Measurements from ENCODE around the gene TMEM156. TPM values are rescaled to one million over a fixed set of nuclear protein-coding genes. Genes with fewer than 3 reads are reported as not detected.

TMEM156 gene
- total RNA-seq, 6 experiments from 2014 or later, result 0.29 to 2.8 (median 1.2) TPM; not detected in 1

- H3K4me3 ChIP-seq, result no peak overlapping the region
- no peaks in the 10 kb centered on the region for H3K27me3 ChIP-seq
- TF ChIP-seq, protein P1, sequence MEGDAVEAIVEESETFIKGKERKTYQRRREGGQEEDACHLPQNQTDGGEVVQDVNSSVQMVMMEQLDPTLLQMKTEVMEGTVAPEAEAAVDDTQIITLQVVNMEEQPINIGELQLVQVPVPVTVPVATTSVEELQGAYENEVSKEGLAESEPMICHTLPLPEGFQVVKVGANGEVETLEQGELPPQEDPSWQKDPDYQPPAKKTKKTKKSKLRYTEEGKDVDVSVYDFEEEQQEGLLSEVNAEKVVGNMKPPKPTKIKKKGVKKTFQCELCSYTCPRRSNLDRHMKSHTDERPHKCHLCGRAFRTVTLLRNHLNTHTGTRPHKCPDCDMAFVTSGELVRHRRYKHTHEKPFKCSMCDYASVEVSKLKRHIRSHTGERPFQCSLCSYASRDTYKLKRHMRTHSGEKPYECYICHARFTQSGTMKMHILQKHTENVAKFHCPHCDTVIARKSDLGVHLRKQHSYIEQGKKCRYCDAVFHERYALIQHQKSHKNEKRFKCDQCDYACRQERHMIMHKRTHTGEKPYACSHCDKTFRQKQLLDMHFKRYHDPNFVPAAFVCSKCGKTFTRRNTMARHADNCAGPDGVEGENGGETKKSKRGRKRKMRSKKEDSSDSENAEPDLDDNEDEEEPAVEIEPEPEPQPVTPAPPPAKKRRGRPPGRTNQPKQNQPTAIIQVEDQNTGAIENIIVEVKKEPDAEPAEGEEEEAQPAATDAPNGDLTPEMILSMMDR (IDR thresholded peaks at IDR 0.05), result no peak
- no peak for TF ChIP-seq POLR2A (IDR thresholded peaks at IDR 0.05)
- intact Hi-C loops (cut with DNase I), result no loop called here
- peaks cover 0 to 8% (median 0%) of the 10 kb centered on the region in 4 donors for H3K4me1 ChIP-seq
- 55% methylated on average over 10 of the region's 10 CpGs for WGBS (ENCODE audit: insufficient coverage, low coverage, low lambda C conversion rate, missing lambda C conversion rate)
- DNase-seq (no peak), ATAC-seq (no peak)
- H3K9me3 ChIP-seq, result no peaks in the 10 kb centered on the region
- H3K27ac ChIP-seq, result no peak overlapping the region
- H3K36me3 ChIP-seq, result no peaks in the 10 kb centered on the region
Measured at GRCh38 chr4:38985410-38986100, 46.7 kb downstream of the TMEM156 start.

GRCh38 chr4:38983787-38984598 is 48.2 kb downstream of the TMEM156 start:
- no peak for DNase-seq
- TF ChIP-seq, protein P1 (IDR thresholded peaks at IDR 0.05), result no peak
- TF ChIP-seq POLR2A (IDR thresholded peaks at IDR 0.05), result no peak
- intact Hi-C loops (cut with DNase I), result no loop called here
- no peaks in the 10 kb centered on the region for H3K9me3 ChIP-seq
- 79% methylated on average over 12 of the region's 12 CpGs for WGBS (ENCODE audit: insufficient coverage, low coverage, low lambda C conversion rate, missing lambda C conversion rate)
- H3K4me1 ChIP-seq, result no peaks in the 10 kb centered on the region
- no peak for ATAC-seq
- no peak overlapping the region for H3K4me3 ChIP-seq
- H3K27ac ChIP-seq, result no peak overlapping the region
- no peaks in the 10 kb centered on the region for H3K36me3 ChIP-seq
- H3K27me3 ChIP-seq, result no peaks in the 10 kb centered on the region

GRCh38 chr4:38983291-38983690 is 48.9 kb downstream of the TMEM156 start:
- intact Hi-C loops (cut with DNase I), result no loop called here
- 75% methylated on average over 5 of the region's 6 CpGs for WGBS (ENCODE audit: insufficient coverage, low coverage, low lambda C conversion rate, missing lambda C conversion rate)
- H3K27ac ChIP-seq, result no peak overlapping the region

DNA sequence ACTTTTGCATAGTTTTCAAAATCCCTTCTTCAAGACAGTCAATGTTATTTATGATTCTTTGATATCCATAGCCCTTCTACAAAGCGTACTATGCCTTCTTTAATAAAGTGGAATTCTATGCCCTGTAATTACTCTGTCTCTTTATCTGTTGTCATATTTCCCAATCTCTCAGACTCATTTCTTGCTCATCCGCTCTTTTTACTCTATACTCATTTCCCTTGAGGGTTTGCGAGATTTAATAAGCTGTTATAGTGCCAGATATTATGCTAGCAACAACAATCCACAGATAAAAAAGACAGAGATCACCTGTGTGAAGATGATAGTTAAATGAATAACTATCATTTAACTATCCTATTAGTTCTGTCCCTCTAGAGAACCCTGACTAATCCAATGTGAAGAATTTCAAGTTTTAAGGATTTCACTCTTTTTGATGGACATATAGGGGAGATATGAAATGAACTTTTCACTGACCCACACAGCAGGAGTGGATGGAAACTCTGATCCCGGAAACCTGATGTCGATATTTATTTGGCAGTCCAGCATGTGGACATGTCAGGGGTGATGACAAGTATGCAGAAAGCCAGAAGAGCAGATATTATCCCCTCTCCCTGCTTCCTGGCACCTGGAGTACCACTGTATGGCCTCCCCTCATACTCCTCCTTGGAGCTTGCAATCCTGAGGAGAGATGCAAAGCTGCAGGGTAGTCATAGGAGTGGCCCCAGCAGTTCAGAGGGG is 49.7 kb downstream of the TMEM156 start:
- Histone ChIP-seq H3K4me3 (no peak overlapping the region), H3K4me1 (no peaks in the 10 kb centered on the region), H3K27me3 (no peaks in the 10 kb centered on the region), H3K27ac (no peak overlapping the region), H3K9me3 (no peaks in the 10 kb centered on the region), H3K36me3 (no peaks in the 10 kb centered on the region)
- no peak for DNase-seq
- TF ChIP-seq, protein P1 (IDR thresholded peaks at IDR 0.05), result no peak
- TF ChIP-seq POLR2A (IDR thresholded peaks at IDR 0.05), result no peak
- WGBS (ENCODE audit: insufficient coverage, low coverage, low lambda C conversion rate, missing lambda C conversion rate), result 90% methylated on average over 5 of the region's 5 CpGs
- intact Hi-C loops (cut with DNase I), result no loop called here
- peak in 2 of 4 donors; percentile 16 to 37 for ATAC-seq

More at GRCh38 chr4:38983291-38983690, 48.9 kb downstream of the TMEM156 start:
- no peaks in the 10 kb centered on the region for H3K36me3 ChIP-seq
- TF ChIP-seq POLR2A (IDR thresholded peaks at IDR 0.05), result no peak
- TF ChIP-seq, protein P1 (IDR thresholded peaks at IDR 0.05), result no peak
- no peak for ATAC-seq
- H3K9me3 ChIP-seq, result no peaks in the 10 kb centered on the region
- no peak overlapping the region for H3K4me3 ChIP-seq
- H3K27me3 ChIP-seq, result no peaks in the 10 kb centered on the region
- H3K4me1 ChIP-seq, result no peaks in the 10 kb centered on the region
- no peak for DNase-seq

Measured in right lobe of liver (tissue), 6 donors.